GM12801 (cell line): Measurements from ENCODE around the gene CYP24A1.
A peak's percentile ranks its signal among the peaks of the same experiment; 100 is the strongest.

Source experiments
- CTCF ChIP-seq: IDR thresholded peaks from one replicate; pipeline ENCODE4 v1.5.1; 2011; ENCODE audit warnings: control low read depth; ENCODE audit not compliant: insufficient read length; ENCODE audit errors: extremely low read depth

The CYP24A1 gene

GRCh38 chr20:54200487-54201267, 26.9 kb upstream of the CYP24A1 start:
- no peak for TF ChIP-seq CTCF

GRCh38 chr20:54199721-54200176, 26.0 kb upstream of the CYP24A1 start:
- TF ChIP-seq CTCF, result peak; percentile 83

- TF ChIP-seq CTCF, result no peak
Measured at GRCh38 chr20:54199283-54199682, 25.5 kb upstream of the CYP24A1 start.

GRCh38 chr20:54197621-54198604, 24.1 kb upstream of the CYP24A1 start:
- TF ChIP-seq CTCF, result no peak

GRCh38 chr20:54195483-54196472, 22.0 kb upstream of the CYP24A1 start:
- no peak for TF ChIP-seq CTCF

GRCh38 chr20:54194724-54195438, 21.1 kb upstream of the CYP24A1 start:
- no peak for TF ChIP-seq CTCF
